AG10803 (cell line): ENCODE measurements around the gene ZNF593.
A peak's percentile ranks its signal among the peaks of the same experiment; 100 is the strongest.

ENCODE experiments used
- DNase-seq: peaks from one replicate; pipeline ENCODE4 v3.0.0; 2010; ENCODE audit warnings: low read depth
- H3K4me3 ChIP-seq: 2 replicates; pipeline ENCODE4 v1.5.1; 2011; ENCODE audit warnings: mild to moderate bottlenecking, low read length, control low read depth
- TF ChIP-seq, protein P1 (sequence below): conservative IDR thresholded peaks from 2 replicates; pipeline ENCODE4 v1.5.1; 2011; ENCODE audit warnings: mild to moderate bottlenecking, low read length, control low read depth, inconsistent platforms

The ZNF593 gene

GRCh38 chr1:26134466-26134865 is 35.2 kb upstream of the ZNF593 start:
- no peak overlapping the region for H3K4me3 ChIP-seq
- DNase-seq = no peak
- TF ChIP-seq, protein P1, sequence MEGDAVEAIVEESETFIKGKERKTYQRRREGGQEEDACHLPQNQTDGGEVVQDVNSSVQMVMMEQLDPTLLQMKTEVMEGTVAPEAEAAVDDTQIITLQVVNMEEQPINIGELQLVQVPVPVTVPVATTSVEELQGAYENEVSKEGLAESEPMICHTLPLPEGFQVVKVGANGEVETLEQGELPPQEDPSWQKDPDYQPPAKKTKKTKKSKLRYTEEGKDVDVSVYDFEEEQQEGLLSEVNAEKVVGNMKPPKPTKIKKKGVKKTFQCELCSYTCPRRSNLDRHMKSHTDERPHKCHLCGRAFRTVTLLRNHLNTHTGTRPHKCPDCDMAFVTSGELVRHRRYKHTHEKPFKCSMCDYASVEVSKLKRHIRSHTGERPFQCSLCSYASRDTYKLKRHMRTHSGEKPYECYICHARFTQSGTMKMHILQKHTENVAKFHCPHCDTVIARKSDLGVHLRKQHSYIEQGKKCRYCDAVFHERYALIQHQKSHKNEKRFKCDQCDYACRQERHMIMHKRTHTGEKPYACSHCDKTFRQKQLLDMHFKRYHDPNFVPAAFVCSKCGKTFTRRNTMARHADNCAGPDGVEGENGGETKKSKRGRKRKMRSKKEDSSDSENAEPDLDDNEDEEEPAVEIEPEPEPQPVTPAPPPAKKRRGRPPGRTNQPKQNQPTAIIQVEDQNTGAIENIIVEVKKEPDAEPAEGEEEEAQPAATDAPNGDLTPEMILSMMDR = no peak

DNA sequence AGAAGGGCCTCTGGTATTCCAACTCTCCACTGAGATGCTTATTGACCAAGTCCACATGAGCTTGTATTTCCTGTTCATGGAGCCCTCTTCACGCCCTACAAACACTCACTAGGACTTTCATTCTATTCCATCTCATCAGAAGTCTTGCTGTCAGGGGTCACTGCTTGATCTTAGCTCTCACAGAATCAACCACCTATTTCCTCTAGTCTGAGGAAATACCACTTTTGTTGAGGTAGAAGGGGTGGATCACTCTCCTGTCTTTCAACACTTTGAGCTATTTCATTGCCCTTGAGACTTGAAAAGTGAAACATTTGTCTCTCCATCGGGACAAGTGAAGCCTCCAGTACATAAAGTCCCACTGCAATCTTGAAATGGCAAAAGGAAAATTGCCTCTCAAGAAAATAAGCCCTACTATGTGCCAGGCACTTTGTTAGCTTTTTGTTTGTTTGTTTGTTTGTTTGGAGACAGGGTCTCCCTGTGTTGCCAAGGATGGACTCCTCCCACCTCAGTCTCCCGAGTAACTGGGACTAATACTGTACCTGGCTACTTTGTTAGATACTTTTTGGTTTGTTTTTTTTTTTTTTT is 30.6 kb upstream of the ZNF593 start:
- no peak overlapping the region for H3K4me3 ChIP-seq
- TF ChIP-seq, protein P1 = no peak
- DNase-seq = no peak

DNA sequence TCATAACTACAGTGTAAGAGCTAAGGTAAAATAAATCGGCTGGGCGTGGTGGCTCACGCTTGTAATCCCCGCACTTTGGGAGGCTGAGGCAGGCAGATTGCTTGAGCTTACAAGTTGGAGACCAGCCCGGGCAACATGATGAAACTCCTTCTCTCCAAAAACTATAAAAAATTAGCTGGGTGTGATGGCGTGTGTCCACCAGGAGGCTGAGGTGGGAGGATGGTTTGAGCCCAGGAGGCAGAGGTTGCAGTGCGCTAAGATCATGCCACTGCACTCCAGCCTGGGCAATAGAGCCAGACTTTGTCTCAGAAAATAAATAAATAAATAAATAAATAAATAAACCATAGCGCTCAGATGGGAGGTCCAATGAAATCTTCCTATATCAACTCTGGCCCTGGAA is 27.5 kb upstream of the ZNF593 start:
- H3K4me3 ChIP-seq = no peak overlapping the region
- no peak for DNase-seq
- TF ChIP-seq, protein P1 = peak; percentile 13; the same call in 1 of the 2 replicates

DNA sequence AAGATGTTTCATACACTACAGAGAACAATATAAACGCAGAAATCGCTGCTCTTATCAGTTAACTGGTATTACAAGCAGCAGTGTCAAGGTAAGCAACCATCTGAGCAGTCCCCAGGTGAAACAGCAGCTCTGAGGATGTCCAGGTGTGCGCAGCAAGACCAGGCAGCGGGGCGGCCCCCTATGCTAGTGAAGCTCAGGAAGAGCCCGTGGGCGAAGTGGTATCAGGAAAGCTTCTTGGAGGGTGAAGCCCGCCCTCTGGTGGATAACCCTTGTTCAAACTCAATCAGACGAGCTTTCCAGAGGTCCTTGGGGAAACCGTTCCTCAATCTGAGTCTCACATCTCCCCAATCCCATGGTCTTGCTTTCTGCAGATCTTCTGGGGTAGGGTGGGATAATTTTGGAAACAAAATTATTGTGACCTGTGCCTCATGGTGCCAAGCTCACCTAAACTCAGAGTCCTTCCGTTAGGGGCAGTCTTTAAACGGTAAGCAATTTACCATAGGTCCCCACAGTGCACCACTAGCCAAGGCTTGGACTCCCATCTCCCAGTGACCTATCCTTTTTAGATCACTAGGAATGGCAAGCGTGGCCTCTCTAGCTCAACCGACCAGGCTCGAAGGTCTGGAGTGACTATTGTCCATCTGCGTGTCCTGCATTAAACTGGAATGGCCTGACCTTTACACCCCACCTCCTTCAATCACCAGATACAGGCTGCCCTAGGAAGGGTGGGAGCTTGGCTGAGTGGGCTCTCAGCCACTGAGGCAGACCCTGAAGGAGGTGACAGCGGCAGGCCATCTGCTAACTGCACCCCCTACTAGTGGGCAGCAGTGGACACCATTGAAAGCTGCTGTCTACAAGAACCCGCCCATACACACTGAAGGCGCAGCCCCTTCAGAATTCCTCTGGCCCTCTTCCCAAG is 24.4 kb upstream of the ZNF593 start:
- H3K4me3 ChIP-seq = no peak overlapping the region
- DNase-seq = peak; percentile 76
- TF ChIP-seq, protein P1 = peak; percentile 82

DNA sequence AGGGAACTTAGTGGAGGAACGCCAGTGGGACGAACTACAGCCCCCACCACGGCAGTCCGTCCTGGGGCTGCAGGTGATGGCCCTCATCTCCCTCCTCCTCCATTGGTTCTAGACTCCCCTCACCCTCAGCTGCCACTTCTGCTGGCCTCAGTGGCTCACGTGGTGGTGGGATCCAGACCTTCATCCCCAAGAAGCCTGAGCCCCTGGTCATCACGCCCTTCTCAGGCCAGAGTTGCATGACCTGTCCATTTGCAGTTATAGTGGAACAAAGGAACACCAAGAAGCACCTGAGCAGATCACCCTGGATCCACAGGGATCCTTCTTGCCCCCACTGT is 23.8 kb upstream of the ZNF593 start:
- H3K4me3 ChIP-seq = no peak overlapping the region
- TF ChIP-seq, protein P1 = no peak
- DNase-seq = no peak

- no peak for DNase-seq
- TF ChIP-seq, protein P1 = no peak
- no peak overlapping the region for H3K4me3 ChIP-seq
Measured at GRCh38 chr1:26148887-26149286, 20.8 kb upstream of the ZNF593 start.
